SK-N-SH treated with all-trans-retinoic acid at 6 μM for 48 hours (cell line): ENCODE measurements around the gene EEF1AKMT3.

ENCODE experiments used
- BACH2 ChIP-seq: fragments of 250-450 bp; sonication (Bioruptor Pico); IDR thresholded peaks from 2 replicates; pipeline ENCODE4 v1.9.0; 2021; ENCODE audit warnings: mild to moderate bottlenecking, borderline replicate concordance
- CREB5 ChIP-seq: fragments of 250-450 bp; sonication (Bioruptor Pico); IDR thresholded peaks from 2 replicates; pipeline ENCODE4 v1.5.1; 2020; ENCODE audit warnings: low read depth, mild to moderate bottlenecking, moderate library complexity
- ISL1 ChIP-seq: fragments of 250-450 bp; sonication (Bioruptor Pico); IDR thresholded peaks from 2 replicates; pipeline ENCODE4 v2.1.2; 2022; ENCODE audit warnings: mild to moderate bottlenecking, moderate library complexity
- PATZ1 ChIP-seq: fragments of 250-450 bp; sonication (Bioruptor Pico); IDR thresholded peaks from 2 replicates; pipeline ENCODE4 v1.8.0; 2020; ENCODE audit warnings: mild to moderate bottlenecking, moderate library complexity, borderline replicate concordance
- POU6F1 ChIP-seq: fragments of 250-450 bp; sonication (Bioruptor Pico); IDR thresholded peaks from 2 replicates; pipeline ENCODE4 v1.8.0; 2021; ENCODE audit warnings: low read depth, mild to moderate bottlenecking, moderate library complexity, borderline replicate concordance
- SNAI2 ChIP-seq: fragments of 250-450 bp; sonication (Bioruptor Pico); IDR thresholded peaks from 2 replicates; pipeline ENCODE4 v1.5.0; 2020; ENCODE audit warnings: mild to moderate bottlenecking, moderate library complexity
- TSHZ2 ChIP-seq: fragments of 250-450 bp; sonication (Bioruptor Pico); IDR thresholded peaks from 2 replicates; pipeline ENCODE4 v1.5.0; 2020; ENCODE audit warnings: mild to moderate bottlenecking, moderate library complexity
- ZFP3 ChIP-seq: fragments of 250-450 bp; sonication (Bioruptor Pico); IDR thresholded peaks from 2 replicates; pipeline ENCODE4 v1.5.0; 2020; ENCODE audit warnings: mild to moderate bottlenecking, moderate library complexity

- no peak for TF ChIP-seq ISL1
- TF ChIP-seq CREB5 (CRISPR knock-in tag), result no peak
- no peak for TF ChIP-seq BACH2 (CRISPR knock-in tag)
- no peak for TF ChIP-seq SNAI2 (CRISPR knock-in tag)
- no peak for TF ChIP-seq TSHZ2
- no peak for TF ChIP-seq ZFP3 (CRISPR knock-in tag)
- TF ChIP-seq PATZ1 (CRISPR knock-in tag), result no peak
- no peak for TF ChIP-seq POU6F1 (CRISPR knock-in tag)
These were observed 3.8 kb downstream of the EEF1AKMT3 start for GRCh38 chr12:57776247-57776587.
